ENCODE results near the gene DAGLA. TPM values are rescaled to one million over a fixed set of nuclear protein-coding genes. Genes with fewer than 3 reads are reported as not detected.

The DAGLA gene
- total and polyA plus RNA-seq, 2 donors from 2014 or later = 1.4 to 3.9 TPM

DNA sequence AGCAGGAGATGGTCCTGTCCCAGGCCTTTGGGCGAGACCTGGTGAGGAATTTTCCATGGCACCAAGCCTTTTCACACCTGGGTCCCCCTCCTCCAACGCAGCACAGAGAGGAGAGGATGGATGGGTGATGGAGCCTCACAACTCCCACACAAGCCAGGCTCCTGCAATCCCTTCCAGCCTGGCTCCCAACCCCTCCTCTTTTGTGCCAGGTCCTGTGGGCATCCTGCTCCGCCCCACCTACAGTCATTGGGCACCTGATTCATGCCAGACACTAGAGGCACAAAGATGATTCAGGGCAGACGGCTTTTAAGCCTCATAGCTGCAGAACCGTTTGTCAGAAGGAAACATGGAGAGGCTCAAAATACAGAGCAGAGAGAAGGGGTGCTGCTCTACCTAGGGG lies 56.1 kb downstream of the DAGLA start:
- H3K9me3 ChIP-seq (ENCODE audit: control insufficient read depth in 2 of 3, insufficient read depth in 1 of 3, low read length in 3 of 3) = no peaks in the 10 kb centered on the region
- H3K4me1 ChIP-seq (ENCODE audit: control insufficient read depth in 2 of 3, insufficient read depth in 2 of 3, low read depth in 1 of 3, low read length in 3 of 3) = peaks cover 0 to 3% (median 0%) of the 10 kb centered on the region in 3 donors
- H3K27me3 ChIP-seq (ENCODE audit: control insufficient read depth, insufficient read depth, low read length) = no peaks in the 10 kb centered on the region
- no peak overlapping the region for H3K27ac ChIP-seq (ENCODE audit: low read depth in 2 of 2, low read length in 2 of 2)
- no peak for DNase-seq
- intact Hi-C loops (cut with DNase I) = no loop called here
- FAIRE-seq = no peak
- TF ChIP-seq, protein P1, sequence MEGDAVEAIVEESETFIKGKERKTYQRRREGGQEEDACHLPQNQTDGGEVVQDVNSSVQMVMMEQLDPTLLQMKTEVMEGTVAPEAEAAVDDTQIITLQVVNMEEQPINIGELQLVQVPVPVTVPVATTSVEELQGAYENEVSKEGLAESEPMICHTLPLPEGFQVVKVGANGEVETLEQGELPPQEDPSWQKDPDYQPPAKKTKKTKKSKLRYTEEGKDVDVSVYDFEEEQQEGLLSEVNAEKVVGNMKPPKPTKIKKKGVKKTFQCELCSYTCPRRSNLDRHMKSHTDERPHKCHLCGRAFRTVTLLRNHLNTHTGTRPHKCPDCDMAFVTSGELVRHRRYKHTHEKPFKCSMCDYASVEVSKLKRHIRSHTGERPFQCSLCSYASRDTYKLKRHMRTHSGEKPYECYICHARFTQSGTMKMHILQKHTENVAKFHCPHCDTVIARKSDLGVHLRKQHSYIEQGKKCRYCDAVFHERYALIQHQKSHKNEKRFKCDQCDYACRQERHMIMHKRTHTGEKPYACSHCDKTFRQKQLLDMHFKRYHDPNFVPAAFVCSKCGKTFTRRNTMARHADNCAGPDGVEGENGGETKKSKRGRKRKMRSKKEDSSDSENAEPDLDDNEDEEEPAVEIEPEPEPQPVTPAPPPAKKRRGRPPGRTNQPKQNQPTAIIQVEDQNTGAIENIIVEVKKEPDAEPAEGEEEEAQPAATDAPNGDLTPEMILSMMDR (IDR thresholded peaks at IDR 0.05; ENCODE audit: borderline replicate concordance, extremely low read depth, insufficient read depth) = no peak
- H3K4me3 ChIP-seq (ENCODE audit: low read length in 3 of 3) = no peak overlapping the region
- peaks cover 0 to 6% (median 0%) of the 10 kb centered on the region in 3 donors for H3K36me3 ChIP-seq (ENCODE audit: control insufficient read depth in 2 of 3, insufficient read depth in 3 of 3, low read length in 3 of 3)
- no peak overlapping the region for H3K9ac ChIP-seq (ENCODE audit: low read length in 3 of 3)

GRCh38 chr11:61737131-61737530 lies 56.9 kb downstream of the DAGLA start:
- no peak for DNase-seq
- intact Hi-C loops (cut with DNase I) = no loop called here
- no peaks in the 10 kb centered on the region for H3K27me3 ChIP-seq (ENCODE audit: control insufficient read depth, insufficient read depth, low read length)

DNA sequence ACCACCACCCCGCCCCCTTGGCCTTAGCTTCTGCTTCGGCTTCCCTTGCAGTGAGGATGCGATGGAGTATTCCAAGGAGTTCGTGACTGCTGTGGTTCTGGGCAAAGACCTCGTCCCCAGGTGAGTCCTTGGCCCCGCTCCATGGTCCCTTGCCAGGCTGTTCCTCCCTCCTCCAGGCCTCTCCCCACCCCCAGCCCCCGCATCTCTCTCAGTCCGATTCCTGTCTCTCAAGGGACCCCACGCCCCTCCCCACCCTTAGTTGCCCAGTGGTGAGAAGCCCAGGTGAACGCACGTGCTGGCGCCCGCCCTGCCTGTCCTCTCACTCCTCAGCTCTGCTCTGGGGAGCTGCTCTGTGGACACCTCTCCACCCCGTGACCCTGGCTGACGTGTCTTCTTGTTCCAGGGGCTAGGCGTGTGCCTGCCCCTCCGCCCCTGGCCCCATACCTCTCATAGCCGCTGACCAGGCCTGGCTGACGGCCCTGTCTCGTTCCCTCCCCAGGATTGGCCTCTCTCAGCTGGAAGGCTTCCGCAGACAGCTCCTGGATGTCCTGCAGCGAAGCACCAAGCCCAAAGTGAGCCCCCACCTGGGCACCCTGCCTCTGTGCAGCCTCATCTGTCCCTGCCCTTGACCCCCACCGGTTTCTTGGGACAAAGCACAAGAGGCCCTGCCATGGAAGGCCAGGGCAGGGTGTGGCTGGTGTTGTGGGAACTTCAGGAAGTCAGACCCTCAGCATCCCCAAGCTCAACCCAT lies 57.6 kb downstream of the DAGLA start:
- no peak overlapping the region for H3K9ac ChIP-seq (ENCODE audit: low read length in 3 of 3)
- no peak overlapping the region for H3K4me3 ChIP-seq (ENCODE audit: low read length in 3 of 3)
- FAIRE-seq (no peak), DNase-seq (no peak)
- H3K9me3 ChIP-seq (ENCODE audit: control insufficient read depth in 2 of 3, insufficient read depth in 1 of 3, low read length in 3 of 3) = no peaks in the 10 kb centered on the region
- H3K27me3 ChIP-seq (ENCODE audit: control insufficient read depth, insufficient read depth, low read length) = no peaks in the 10 kb centered on the region
- no peak overlapping the region for H3K27ac ChIP-seq (ENCODE audit: low read depth in 2 of 2, low read length in 2 of 2)
- H3K4me1 ChIP-seq (ENCODE audit: control insufficient read depth in 2 of 3, insufficient read depth in 2 of 3, low read depth in 1 of 3, low read length in 3 of 3) = peaks cover 0 to 3% (median 0%) of the 10 kb centered on the region in 3 donors
- H3K36me3 ChIP-seq (ENCODE audit: control insufficient read depth in 2 of 3, insufficient read depth in 3 of 3, low read length in 3 of 3) = peaks cover 0 to 6% (median 3%) of the 10 kb centered on the region in 3 donors
- intact Hi-C loops (cut with DNase I) = no loop called here
- TF ChIP-seq, protein P1 (IDR thresholded peaks at IDR 0.05; ENCODE audit: borderline replicate concordance, extremely low read depth, insufficient read depth) = no peak

More at GRCh38 chr11:61737131-61737530, 56.9 kb downstream of the DAGLA start:
- Histone ChIP-seq H3K9ac (ENCODE audit: low read length in 3 of 3) (no peak overlapping the region), H3K9me3 (ENCODE audit: control insufficient read depth in 2 of 3, insufficient read depth in 1 of 3, low read length in 3 of 3) (no peaks in the 10 kb centered on the region), H3K4me3 (ENCODE audit: low read length in 3 of 3) (no peak overlapping the region), H3K36me3 (ENCODE audit: control insufficient read depth in 2 of 3, insufficient read depth in 3 of 3, low read length in 3 of 3) (peaks cover 0 to 6% (median 3%) of the 10 kb centered on the region in 3 donors), H3K4me1 (ENCODE audit: control insufficient read depth in 2 of 3, insufficient read depth in 2 of 3, low read depth in 1 of 3, low read length in 3 of 3) (peaks cover 0 to 3% (median 0%) of the 10 kb centered on the region in 3 donors), H3K27ac (ENCODE audit: low read depth in 2 of 2, low read length in 2 of 2) (no peak overlapping the region)
- FAIRE-seq = no peak
- TF ChIP-seq, protein P1 (IDR thresholded peaks at IDR 0.05; ENCODE audit: borderline replicate concordance, extremely low read depth, insufficient read depth) = no peak

All from kidney (tissue), 14 donors.